CD4-positive, alpha-beta T cell (primary cell): ENCODE results near the gene ING3. TPM values are rescaled to one million over a fixed set of nuclear protein-coding genes. Genes with fewer than 3 reads are reported as not detected.

Experiments
- ATAC-seq: fragments of 200-7000 bp; cut with Tn5 transposase; one replicate; pipeline ENCODE4 v1.10.0; 2022; ENCODE audit warnings: mild to moderate bottlenecking; ENCODE audit not compliant: poor library complexity
- CTCF ChIA-PET: fragments of 350-600 bp; sonication (Branson Sonifier 250); formaldehyde crosslinking; loops from one replicate; lab custom pipeline; 2021; ENCODE audit warnings: antibody characterized with exemption, inconsistent platforms; lab: Charles Lee
- POLR2A ChIA-PET: fragments of 350-600 bp; sonication (Branson Sonifier 250); formaldehyde crosslinking; loops from one replicate; lab custom pipeline; 2021; ENCODE audit warnings: antibody characterized with exemption, inconsistent platforms; lab: Charles Lee
- DNase-seq, 14 experiments: peaks; one replicate each; pipeline ENCODE4 v3.0.0-alpha.2; 2013 to 2020; ENCODE audit warnings: mixed read lengths in 2 of 14
- H3K27ac ChIP-seq, 2 donors: one replicate each; pipeline versions ENCODE4 v1.5.1 to v1.7.0; 2013; ENCODE audit warnings: low read length in 2 of 2, low read depth in 1 of 2, mild to moderate bottlenecking in 1 of 2
- H3K27me3 ChIP-seq, 2 experiments: 1 replicate in 1 of 2; 2 replicates in 1 of 2; pipeline versions ENCODE4 v1.6.1 to v1.7.0; 2013; ENCODE audit warnings: low read length in 2 of 2, control low read depth in 1 of 2, mild to moderate bottlenecking in 1 of 2, moderate library complexity in 1 of 2; ENCODE audit not compliant: insufficient read depth in 2 of 2, control insufficient read depth in 1 of 2
- H3K36me3 ChIP-seq: one replicate; pipeline ENCODE4 v1.6.1; 2013; ENCODE audit warnings: low read length, control low read depth; ENCODE audit not compliant: insufficient read depth
- H3K4me1 ChIP-seq: one replicate; pipeline ENCODE4 v1.6.1; 2013; ENCODE audit warnings: low read length, control low read depth; ENCODE audit not compliant: insufficient read depth
- H3K4me3 ChIP-seq: one replicate; pipeline ENCODE4 v1.5.1; 2013; ENCODE audit warnings: mild to moderate bottlenecking, low read length, moderate library complexity
- H3K9me3 ChIP-seq, 2 experiments: 1 replicate in 1 of 2; 2 replicates in 1 of 2; pipeline versions ENCODE4 v1.6.1 to v1.7.0; 2013; ENCODE audit warnings: low read length in 2 of 2, mild to moderate bottlenecking in 2 of 2, control low read depth in 1 of 2, moderate library complexity in 1 of 2; ENCODE audit not compliant: control insufficient read depth in 1 of 2, insufficient read depth in 1 of 2
- H3K27ac Mint-ChIP-seq: one replicate; pipeline ENCODE4 v1.8.0; 2020; ENCODE audit warnings: mixed read lengths
- H3K27me3 Mint-ChIP-seq: one replicate; pipeline ENCODE4 v1.8.0; 2021; ENCODE audit warnings: mixed read lengths
- H3K36me3 Mint-ChIP-seq: one replicate; pipeline ENCODE4 v1.8.0; 2021; ENCODE audit warnings: low read depth, mixed read lengths
- H3K4me1 Mint-ChIP-seq: one replicate; pipeline ENCODE4 v1.8.0; 2021; ENCODE audit warnings: low read depth, mixed read lengths
- H3K4me3 Mint-ChIP-seq: one replicate; pipeline ENCODE4 v1.8.0; 2020; ENCODE audit warnings: mild to moderate bottlenecking, mixed read lengths
- H3K9me3 Mint-ChIP-seq: one replicate; pipeline ENCODE4 v1.8.0; 2020; ENCODE audit warnings: mixed read lengths
- intact Hi-C, 2 experiments: fragments of 100-400 bp; cut with DNase I in 1 of 2; cut with micrococcal nuclease in 1 of 2; formaldehyde crosslinking; loops; one replicate each; pipeline versions ENCODE4 v1.15.1 to v1.9.0; 2023 to 2025; cut with DNase I, micrococcal nuclease
- total RNA-seq, 174 experiments: library from RNA in 2 of 174; stranded (reverse) in 2 of 174; gene quantifications; one replicate each; pipeline ENCODE4 v1.2.3 and lab custom pipeline; 2021 to 2026
- TF ChIP-seq, protein P1 (sequence below): fragments of 200-600 bp; IDR thresholded peaks from one replicate; pipeline ENCODE4 v1.8.0; 2022; ENCODE audit warnings: antibody characterized with exemption, mild to moderate bottlenecking

ING3 gene
- total RNA-seq, 2 experiments from 2014 or later = 37.9 to 39.3 TPM

DNA sequence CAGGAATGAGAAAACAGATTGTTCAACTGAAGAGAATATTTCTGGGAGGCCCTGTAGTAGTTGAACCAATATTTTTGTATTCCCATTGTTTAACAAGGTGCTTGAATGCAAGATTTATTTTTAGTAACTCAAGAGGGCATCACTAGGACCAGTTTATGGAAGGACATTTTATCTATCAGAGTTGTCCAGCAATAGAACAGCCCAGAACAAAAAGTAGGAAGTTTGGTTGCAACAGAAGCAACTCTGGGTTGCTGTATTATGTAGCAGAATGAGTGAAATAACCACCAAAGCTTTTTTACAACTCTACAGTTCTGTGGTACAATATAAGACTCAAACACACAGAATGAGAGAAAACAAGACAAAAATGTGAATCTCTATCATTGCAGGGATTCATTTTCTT lies 72.6 kb downstream of the ING3 start:
- H3K4me1 ChIP-seq = no peaks in the 10 kb centered on the region
- ATAC-seq (no peak), DNase-seq (no peak)
- intact Hi-C loops = no loop called here
- no peaks in the 10 kb centered on the region for H3K9me3 ChIP-seq
- Mint-ChIP-seq H3K27me3 (peaks cover 19% of the 10 kb centered on the region), H3K9me3 (no peaks in the 10 kb centered on the region), H3K4me1 (no peaks in the 10 kb centered on the region), H3K36me3 (no peaks in the 10 kb centered on the region), H3K27ac (no peak overlapping the region), H3K4me3 (no peak overlapping the region)
- ChIA-PET CTCF (no interaction called here), POLR2A (no interaction called here)
- TF ChIP-seq, protein P1, sequence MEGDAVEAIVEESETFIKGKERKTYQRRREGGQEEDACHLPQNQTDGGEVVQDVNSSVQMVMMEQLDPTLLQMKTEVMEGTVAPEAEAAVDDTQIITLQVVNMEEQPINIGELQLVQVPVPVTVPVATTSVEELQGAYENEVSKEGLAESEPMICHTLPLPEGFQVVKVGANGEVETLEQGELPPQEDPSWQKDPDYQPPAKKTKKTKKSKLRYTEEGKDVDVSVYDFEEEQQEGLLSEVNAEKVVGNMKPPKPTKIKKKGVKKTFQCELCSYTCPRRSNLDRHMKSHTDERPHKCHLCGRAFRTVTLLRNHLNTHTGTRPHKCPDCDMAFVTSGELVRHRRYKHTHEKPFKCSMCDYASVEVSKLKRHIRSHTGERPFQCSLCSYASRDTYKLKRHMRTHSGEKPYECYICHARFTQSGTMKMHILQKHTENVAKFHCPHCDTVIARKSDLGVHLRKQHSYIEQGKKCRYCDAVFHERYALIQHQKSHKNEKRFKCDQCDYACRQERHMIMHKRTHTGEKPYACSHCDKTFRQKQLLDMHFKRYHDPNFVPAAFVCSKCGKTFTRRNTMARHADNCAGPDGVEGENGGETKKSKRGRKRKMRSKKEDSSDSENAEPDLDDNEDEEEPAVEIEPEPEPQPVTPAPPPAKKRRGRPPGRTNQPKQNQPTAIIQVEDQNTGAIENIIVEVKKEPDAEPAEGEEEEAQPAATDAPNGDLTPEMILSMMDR = no peak
- H3K4me3 ChIP-seq = no peak overlapping the region
- H3K36me3 ChIP-seq = no peaks in the 10 kb centered on the region
- H3K27me3 ChIP-seq = no peaks in the 10 kb centered on the region
- H3K27ac ChIP-seq = no peak overlapping the region

DNA sequence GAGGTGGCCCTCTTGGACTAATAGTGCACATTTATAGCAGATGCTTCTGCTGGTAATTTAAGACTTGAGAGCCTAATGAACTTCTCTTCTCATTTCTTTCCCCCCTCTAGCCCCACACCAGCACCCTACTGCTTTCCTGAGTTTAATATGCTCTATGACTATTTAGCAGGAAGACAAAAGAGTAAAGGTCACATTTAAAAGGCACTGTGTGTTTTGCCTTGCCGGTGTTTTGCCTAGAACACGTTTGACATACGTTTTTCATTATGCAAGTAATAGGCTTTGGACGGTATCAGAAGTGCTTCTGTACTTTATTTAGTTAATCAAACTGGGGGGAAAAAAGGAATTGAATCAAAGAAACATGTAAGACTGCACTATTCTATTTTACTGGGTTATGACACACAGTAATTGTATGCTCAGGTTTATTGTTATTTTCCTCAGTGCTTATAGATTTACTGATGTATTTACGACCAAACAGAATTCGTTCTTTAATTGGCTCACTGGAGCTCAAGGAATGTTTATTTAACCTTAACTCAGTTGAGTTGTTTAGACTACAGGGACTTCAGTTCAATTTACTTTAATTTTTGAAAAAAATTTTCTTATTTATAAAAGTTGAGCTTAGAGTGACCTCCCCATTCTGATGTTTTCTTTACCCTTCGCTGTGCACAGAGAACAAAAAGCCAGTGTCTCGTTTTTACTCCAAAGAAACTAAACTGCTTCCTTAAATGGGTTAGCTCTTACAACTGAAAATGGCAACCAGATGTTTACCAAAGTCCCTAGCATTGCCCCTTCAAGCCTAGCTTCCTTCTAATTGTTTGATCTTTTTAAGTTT lies 73.3 kb downstream of the ING3 start:
- no peak for ATAC-seq
- ChIA-PET CTCF (interaction anchor here (1.7 kb wide), 1 partner anchor 15 kb away, joined by 4 read pairs; no protein-coding TSS in a partner anchor), POLR2A (no interaction called here)
- Mint-ChIP-seq H3K36me3 (no peaks in the 10 kb centered on the region), H3K4me1 (no peaks in the 10 kb centered on the region), H3K9me3 (no peaks in the 10 kb centered on the region), H3K27ac (no peak overlapping the region), H3K27me3 (peaks cover 23% of the 10 kb centered on the region), H3K4me3 (no peak overlapping the region)
- H3K27me3 ChIP-seq = no peaks in the 10 kb centered on the region
- no peak overlapping the region for H3K27ac ChIP-seq
- H3K9me3 ChIP-seq = no peaks in the 10 kb centered on the region
- intact Hi-C loops = no loop called here
- no peak for DNase-seq
- H3K4me1 ChIP-seq = no peaks in the 10 kb centered on the region
- no peaks in the 10 kb centered on the region for H3K36me3 ChIP-seq
- TF ChIP-seq, protein P1 = no peak
- no peak overlapping the region for H3K4me3 ChIP-seq

DNA sequence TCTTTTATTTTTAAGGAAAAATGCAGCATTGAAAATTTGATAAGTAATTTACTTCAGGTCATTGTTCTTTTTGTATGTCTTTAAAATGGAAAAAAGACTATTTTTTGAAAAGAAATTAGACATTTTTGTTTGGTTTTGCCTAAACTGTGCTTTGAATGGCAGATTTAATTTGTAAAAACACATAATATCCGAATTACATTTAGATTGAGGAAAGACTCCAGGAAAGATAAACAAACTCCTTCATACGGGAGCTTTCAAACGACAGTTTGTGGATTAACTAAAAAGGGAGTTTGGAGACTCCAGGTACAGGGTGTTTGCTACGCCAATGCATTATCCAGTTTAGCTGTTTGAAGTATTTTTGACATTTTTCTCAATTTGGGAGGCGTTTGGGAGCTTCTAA lies 74.0 kb downstream of the ING3 start:
- CTCF ChIA-PET = interaction anchor here (1.7 kb wide), 1 partner anchor 15 kb away, joined by 4 read pairs; no protein-coding TSS in a partner anchor
- Mint-ChIP-seq H3K27me3 (peaks cover 28% of the 10 kb centered on the region), H3K4me3 (no peak overlapping the region), H3K9me3 (no peaks in the 10 kb centered on the region), H3K36me3 (no peaks in the 10 kb centered on the region), H3K4me1 (no peaks in the 10 kb centered on the region), H3K27ac (no peak overlapping the region)
- Histone ChIP-seq H3K27ac (no peak overlapping the region), H3K9me3 (no peaks in the 10 kb centered on the region), H3K27me3 (no peaks in the 10 kb centered on the region), H3K4me3 (no peak overlapping the region), H3K4me1 (no peaks in the 10 kb centered on the region), H3K36me3 (no peaks in the 10 kb centered on the region)
- TF ChIP-seq, protein P1 = no peak
- POLR2A ChIA-PET = no interaction called here
- DNase-seq (no peak), ATAC-seq (no peak)
- intact Hi-C loops = no loop called here
